RCC 7860 (cell line): ENCODE data around the gene PRKCG.

Experiments
- DNase-seq: peaks from one replicate; pipeline ENCODE4 v3.0.0-alpha.2; 2015; ENCODE audit warnings: low spot score
- FAIRE-seq: peaks from 2 replicates; lab custom pipeline; 2012; peaks lifted over from hg19 to GRCh38; lab: Jason Lieb, UNC

The PRKCG gene

GRCh38 chr19:53870485-53870844 is 11.5 kb upstream of the PRKCG start:
- DNase-seq (no peak), FAIRE-seq (no peak)

- DNase-seq (no peak), FAIRE-seq (no peak)
These were observed 10.5 kb upstream of the PRKCG start for GRCh38 chr19:53871454-53871853.

- DNase-seq, result no peak
- FAIRE-seq, result no peak
These were observed 9.2 kb upstream of the PRKCG start for GRCh38 chr19:53872762-53873161.

GRCh38 chr19:53873773-53874605 is 8.0 kb upstream of the PRKCG start:
- DNase-seq (no peak), FAIRE-seq (no peak)

GRCh38 chr19:53874606-53874990 is 7.4 kb upstream of the PRKCG start:
- DNase-seq, result no peak
- FAIRE-seq, result no peak

GRCh38 chr19:53875602-53876325 is 6.2 kb upstream of the PRKCG start:
- DNase-seq (no peak), FAIRE-seq (no peak)

- DNase-seq (no peak), FAIRE-seq (no peak)
These were observed 5.3 kb upstream of the PRKCG start for GRCh38 chr19:53876651-53877224.

GRCh38 chr19:53877361-53877766 is 4.6 kb upstream of the PRKCG start:
- DNase-seq (peak; percentile 18), FAIRE-seq (no peak)

- FAIRE-seq (no peak), DNase-seq (no peak)
These were observed 3.2 kb upstream of the PRKCG start for GRCh38 chr19:53878776-53879139.

- FAIRE-seq (no peak), DNase-seq (peak; percentile 56)
These were observed 2.6 kb upstream of the PRKCG start for GRCh38 chr19:53879140-53880081.

GRCh38 chr19:53880711-53881481 is 1.1 kb upstream of the PRKCG start:
- FAIRE-seq (no peak), DNase-seq (no peak)

GRCh38 chr19:53882391-53883050 is 524 bp downstream of the PRKCG start:
- no peak for FAIRE-seq

GRCh38 chr19:53883231-53883661 is 1.2 kb downstream of the PRKCG start:
- FAIRE-seq (no peak), DNase-seq (no peak)

More at GRCh38 chr19:53882391-53883050, 524 bp downstream of the PRKCG start:
- DNase-seq, result no peak

- DNase-seq (no peak), FAIRE-seq (no peak)
These were observed 1.7 kb downstream of the PRKCG start for GRCh38 chr19:53883741-53884140.

- FAIRE-seq (no peak), DNase-seq (no peak)
These were observed 2.3 kb downstream of the PRKCG start for GRCh38 chr19:53884256-53884655.

GRCh38 chr19:53885036-53885435 is 3.0 kb downstream of the PRKCG start:
- FAIRE-seq (no peak), DNase-seq (no peak)

GRCh38 chr19:53892301-53892980 is 10.4 kb downstream of the PRKCG start:
- DNase-seq (no peak), FAIRE-seq (no peak)

GRCh38 chr19:53892981-53893325 is 11.0 kb downstream of the PRKCG start:
- FAIRE-seq (no peak), DNase-seq (no peak)

GRCh38 chr19:53894707-53895106 is 12.7 kb downstream of the PRKCG start:
- DNase-seq (no peak), FAIRE-seq (no peak)
